ENCODE data around the gene FGF11.
"Not testable (repeated sequence)": the region's sequence is repeated elsewhere in the genome, so short reads cannot be mapped to it uniquely, and the experiment has no call there.

Gene FGF11

GRCh38 chr17:7464081-7464480 is 24.8 kb downstream of the FGF11 start:
- DNase-seq: no peak

- DNase-seq: no peak
Observed at GRCh38 chr17:7465597-7466275, 26.4 kb downstream of the FGF11 start.

GRCh38 chr17:7466318-7466638 is 27.0 kb downstream of the FGF11 start:
- DNase-seq: no peak

- DNase-seq: no peak
Observed at GRCh38 chr17:7466639-7467341, 27.5 kb downstream of the FGF11 start.

- DNase-seq: no peak
Observed at GRCh38 chr17:7467498-7467897, 28.2 kb downstream of the FGF11 start.

- no peak for DNase-seq
Observed at GRCh38 chr17:7468290-7468689, 29.0 kb downstream of the FGF11 start.

- no peak for DNase-seq
Observed at GRCh38 chr17:7468804-7469389, 29.6 kb downstream of the FGF11 start.

GRCh38 chr17:7469843-7470242 is 30.5 kb downstream of the FGF11 start:
- not testable (repeated sequence) for DNase-seq

- not testable (repeated sequence) for DNase-seq
Observed at GRCh38 chr17:7470457-7470973, 31.2 kb downstream of the FGF11 start.

- DNase-seq: no peak
Observed at GRCh38 chr17:7471729-7472128, 32.4 kb downstream of the FGF11 start.

GRCh38 chr17:7474767-7475166 is 35.5 kb downstream of the FGF11 start:
- not testable (repeated sequence) for DNase-seq

GRCh38 chr17:7475764-7476422 is 36.6 kb downstream of the FGF11 start:
- DNase-seq: no peak

GRCh38 chr17:7476494-7476893 is 37.2 kb downstream of the FGF11 start:
- no peak for DNase-seq

- no peak for DNase-seq
Observed at GRCh38 chr17:7476951-7477350, 37.6 kb downstream of the FGF11 start.

- peak in 1 of 2 experiments; percentile 23 for DNase-seq
Observed at GRCh38 chr17:7477392-7478275, 38.3 kb downstream of the FGF11 start.

- peak; percentile 58 for DNase-seq
Observed at GRCh38 chr17:7478276-7479212, 39.2 kb downstream of the FGF11 start.

GRCh38 chr17:7479213-7480088 is 40.1 kb downstream of the FGF11 start, which contains the start of gene ZBTB4:
Gene ZBTB4 (minus strand): TSS chr17:7479631. CDS start chr17:7466801, 12,830 bp downstream.
- peak; percentile 49 to 58 for DNase-seq

- DNase-seq: no peak
Observed at GRCh38 chr17:7480089-7480384, 40.7 kb downstream of the FGF11 start.

- not testable (repeated sequence) for DNase-seq
Observed at GRCh38 chr17:7481275-7481674, 42.0 kb downstream of the FGF11 start, which contains the start of gene SLC35G6. Gene SLC35G6 (plus strand): TSS chr17:7481446. CDS start chr17:7481517, 71 bp downstream.

All from activated CD4-positive, alpha-beta T cell treated with anti-CD3 and anti-CD28 coated beads, Interleukin-2, amount 50 U/mL, for 48 hours (primary cell).